Heart left ventricle (tissue), 16 donors: Measurements from ENCODE around the gene BNC2. TPM values are rescaled to one million over a fixed set of nuclear protein-coding genes. Genes with fewer than 3 reads are reported as not detected.

ENCODE experiments used
- ATAC-seq, 4 donors: fragments of 200-7000 bp; cut with Tn5 transposase; one replicate each; pipeline ENCODE4 v1.9.1; 2020 to 2022; ENCODE audit warnings: moderate library complexity in 4 of 4, mild to moderate bottlenecking in 3 of 4, moderate number of reproducible peaks in 1 of 4
- DNase-seq, 5 donors: peaks; one replicate each; pipeline ENCODE4 v3.0.0-alpha.2; 2020
- H3K27ac ChIP-seq, 12 donors: fragments of 200-600 bp; sonication (generic) in 4 of 12; one replicate each; pipeline versions ENCODE4 v1.5.0 to v1.8.0; 2016 to 2022; ENCODE audit warnings: mild to moderate bottlenecking in 2 of 12
- H3K27me3 ChIP-seq, 9 donors: fragments of 200-600 bp; sonication (generic) in 2 of 9; one replicate each; pipeline versions ENCODE4 v1.5.1 to v1.8.0; 2016 to 2022; ENCODE audit warnings: mild to moderate bottlenecking in 3 of 9
- H3K36me3 ChIP-seq, 9 donors: fragments of 200-600 bp; sonication (generic) in 2 of 9; one replicate each; pipeline versions ENCODE4 v1.5.0 to v1.8.0; 2018 to 2022; ENCODE audit warnings: mild to moderate bottlenecking in 2 of 9
- H3K4me1 ChIP-seq, 12 donors: fragments of 200-600 bp; sonication (generic) in 4 of 12; one replicate each; pipeline versions ENCODE4 v1.5.0 to v1.8.0; 2016 to 2022; ENCODE audit warnings: mild to moderate bottlenecking in 3 of 12
- H3K4me3 ChIP-seq, 12 donors: fragments of 200-600 bp; sonication (generic) in 4 of 12; one replicate each; pipeline versions ENCODE4 v1.5.0 to v1.8.0; 2017 to 2022; ENCODE audit warnings: mild to moderate bottlenecking in 9 of 12, moderate library complexity in 4 of 12
- H3K9me3 ChIP-seq, 12 donors: fragments of 200-600 bp; sonication (generic) in 4 of 12; one replicate each; pipeline versions ENCODE4 v1.5.0 to v1.8.0; 2016 to 2022; ENCODE audit warnings: mild to moderate bottlenecking in 1 of 12
- POLR2A ChIP-seq, 2 donors: fragments of 450-650 bp; IDR thresholded peaks; one replicate each; pipeline ENCODE4 v1.6.1; 2017; ENCODE audit warnings: antibody characterized with exemption in 2 of 2, mild to moderate bottlenecking in 2 of 2, moderate library complexity in 2 of 2
- WGBS, 4 donors: extraction: QIAGEN DNeasy Blood & Tissue Kit in 2 of 4; methylation state at CpG; one replicate each; pipeline versions ENCODE4 v1.1.5 to v1.1.7; 2013 to 2018; 5-methylcytosine and 5-hydroxymethylcytosine counted together
- intact Hi-C, 10 donors: fragments of 100-400 bp; cut with DNase I; formaldehyde crosslinking; loops; one replicate each; pipeline versions ENCODE4 v1.11.1 to v1.14.2; 2022
- polyA plus RNA-seq, 2 donors: library from polyadenylated mRNA; stranded (reverse); fragments of 200-250 nt; gene quantifications; one replicate each; pipeline ENCODE4 v1.2.3, GENCODE V29; 2013
- total RNA-seq, 9 donors: library from RNA; depleted of rRNA in 2 of 9; stranded (reverse); fragments of >200 nt in 2 of 9; fragmentation: NEBNext Ultra II Directional in 3 of 9; extraction: Animal tissue kit (Norgen Biotek cat#: 25700) in 3 of 9; gene quantifications; one replicate each; pipeline versions ENCODE4 v1.1.0 to v1.2.4, GENCODE V29; 2016 to 2023
- TF ChIP-seq, protein P1 (sequence below), 12 donors: fragments of 200-600 bp; sonication (generic) in 4 of 12; IDR thresholded peaks; one replicate each; pipeline versions ENCODE4 v1.5.0 to v1.8.0; 2018 to 2022; ENCODE audit warnings: antibody characterized with exemption in 12 of 12, mild to moderate bottlenecking in 5 of 12
- donor health status: ischemic (EF 13 %, LVEDD 7.1; RV severe dilation, severe dysfunction).
- donor health status: healthy with polysubstance abuse.
- donor health status: DM: no; HTN: yes; CAD: no.
- donor health status: DM: no; HTN: no; CAD: no.
- donor health status: ischemic (EF 25% LVEDD 6.9; RV normal size, moderate dysfunction).
- donor health status: ischemic (EF 25% LVEDD 5.7; RV mildly dilated, moderate dysfunction).
- donor health status: healthy.
- donor health status: DM: yes; HTN: yes; CAD: no.
- donor health status: ischemic (EF 35%, LVEDD 5.7; RV mildly dilated, moderate dysfunction).
- donor health status: nonischemic (EF 11% LVEDD 7.7; RV severe dilation, severe dysfunction).
- donor health status: DM: yes; HTN: yes; CAD: no.
- donor health status: PGD.
- donor health status: ischemic (EF 29% LVEDD 5.4; RV normal size, mild dysfunction).
- donor health status: nonischemic (EF 23%, LVEDD 6.1; RV moderate dilation, normal function).

Gene BNC2
- total and polyA plus RNA-seq, 11 donors, result 0.38 to 27.1 (median 3.8) TPM

DNA sequence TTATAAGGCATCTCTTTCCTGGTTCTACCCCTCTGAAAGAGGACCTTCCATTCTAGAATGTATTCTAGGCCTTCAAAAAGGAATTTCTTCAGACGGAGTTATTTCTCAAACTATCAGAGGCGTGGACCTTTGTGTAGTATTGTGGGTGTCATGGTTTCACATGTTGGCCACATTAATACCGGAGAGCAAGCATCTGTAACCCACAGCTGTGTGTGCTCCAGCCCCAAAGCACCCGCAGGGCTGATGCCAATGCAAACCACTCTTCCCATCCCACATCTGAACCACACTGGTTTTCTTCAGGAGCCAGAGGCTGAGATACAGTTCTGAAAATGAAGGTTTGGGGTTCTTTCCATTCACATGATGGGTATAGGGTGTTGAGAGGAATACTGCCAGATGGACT, 127.1 kb downstream of the BNC2 start:
- H3K27me3 ChIP-seq, result no peaks in the 10 kb centered on the region
- 66 to 71% (median 68%) methylated on average over 4 of the region's 4 CpGs for WGBS, 4 donors
- no peaks in the 10 kb centered on the region for H3K36me3 ChIP-seq
- TF ChIP-seq, protein P1, sequence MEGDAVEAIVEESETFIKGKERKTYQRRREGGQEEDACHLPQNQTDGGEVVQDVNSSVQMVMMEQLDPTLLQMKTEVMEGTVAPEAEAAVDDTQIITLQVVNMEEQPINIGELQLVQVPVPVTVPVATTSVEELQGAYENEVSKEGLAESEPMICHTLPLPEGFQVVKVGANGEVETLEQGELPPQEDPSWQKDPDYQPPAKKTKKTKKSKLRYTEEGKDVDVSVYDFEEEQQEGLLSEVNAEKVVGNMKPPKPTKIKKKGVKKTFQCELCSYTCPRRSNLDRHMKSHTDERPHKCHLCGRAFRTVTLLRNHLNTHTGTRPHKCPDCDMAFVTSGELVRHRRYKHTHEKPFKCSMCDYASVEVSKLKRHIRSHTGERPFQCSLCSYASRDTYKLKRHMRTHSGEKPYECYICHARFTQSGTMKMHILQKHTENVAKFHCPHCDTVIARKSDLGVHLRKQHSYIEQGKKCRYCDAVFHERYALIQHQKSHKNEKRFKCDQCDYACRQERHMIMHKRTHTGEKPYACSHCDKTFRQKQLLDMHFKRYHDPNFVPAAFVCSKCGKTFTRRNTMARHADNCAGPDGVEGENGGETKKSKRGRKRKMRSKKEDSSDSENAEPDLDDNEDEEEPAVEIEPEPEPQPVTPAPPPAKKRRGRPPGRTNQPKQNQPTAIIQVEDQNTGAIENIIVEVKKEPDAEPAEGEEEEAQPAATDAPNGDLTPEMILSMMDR (IDR thresholded peaks at IDR 0.05), result no peak
- TF ChIP-seq POLR2A (IDR thresholded peaks at IDR 0.05), result no peak
- intact Hi-C loops, result no loop called here
- no peak overlapping the region for H3K27ac ChIP-seq
- DNase-seq (no peak), ATAC-seq (no peak)
- no peaks in the 10 kb centered on the region for H3K9me3 ChIP-seq
- no peak overlapping the region for H3K4me3 ChIP-seq
- H3K4me1 ChIP-seq, result peaks cover 0 to 9% (median 0%) of the 10 kb centered on the region in 12 donors

DNA sequence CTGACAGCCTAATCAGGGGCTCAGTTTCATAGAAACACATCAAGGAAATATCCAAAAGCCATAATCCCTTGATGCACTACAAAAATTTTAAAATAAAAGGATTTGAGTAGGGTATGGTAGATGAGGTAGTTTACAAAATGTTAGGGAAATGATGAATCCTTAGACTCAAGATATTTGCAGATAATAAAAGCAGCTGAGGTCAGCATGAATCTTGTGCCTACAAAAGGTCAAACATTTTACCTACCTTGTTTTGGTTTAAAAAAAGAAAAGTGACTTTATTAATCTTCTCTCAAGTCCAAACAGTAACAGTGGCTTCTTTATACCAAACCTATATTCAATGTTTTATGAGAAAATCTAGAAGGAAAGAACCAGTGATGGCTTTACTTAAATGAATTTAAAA, 135.5 kb downstream of the BNC2 start:
- intact Hi-C loops, result no loop called here
- no peak for DNase-seq
- Histone ChIP-seq H3K4me3 (no peak overlapping the region), H3K27ac (no peak overlapping the region), H3K36me3 (no peaks in the 10 kb centered on the region), H3K4me1 (no peaks in the 10 kb centered on the region), H3K27me3 (peaks cover 0 to 12% (median 0%) of the 10 kb centered on the region in 9 donors), H3K9me3 (no peaks in the 10 kb centered on the region)
- ATAC-seq, result no peak
- TF ChIP-seq POLR2A (IDR thresholded peaks at IDR 0.05), result no peak
- TF ChIP-seq, protein P1 (IDR thresholded peaks at IDR 0.05), result no peak

DNA sequence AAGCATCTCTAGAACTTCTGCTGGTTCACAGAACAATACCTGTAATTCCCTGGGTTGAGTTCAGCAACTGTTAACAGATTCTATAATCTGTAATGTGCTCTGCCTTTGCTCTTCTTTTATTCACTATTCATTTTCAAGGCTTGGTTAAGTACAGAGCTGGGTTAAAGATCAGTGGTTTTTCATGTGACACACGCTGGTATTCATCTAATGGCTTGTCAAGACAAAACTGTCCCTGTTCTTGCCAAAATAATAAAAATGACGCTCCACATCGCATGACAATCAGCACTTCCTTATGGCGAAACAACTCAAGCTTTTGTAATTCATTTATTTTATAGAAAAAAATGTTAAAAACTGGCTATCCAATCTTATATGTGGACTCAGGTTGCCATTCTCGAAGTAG, 137.9 kb downstream of the BNC2 start:
- Histone ChIP-seq H3K9me3 (no peaks in the 10 kb centered on the region), H3K4me1 (peaks cover 0 to 6% (median 0%) of the 10 kb centered on the region in 12 donors), H3K27ac (peak overlapping the region in 1 of 12 donors; percentile 25), H3K36me3 (no peaks in the 10 kb centered on the region), H3K4me3 (no peak overlapping the region), H3K27me3 (peaks cover 0 to 33% (median 16%) of the 10 kb centered on the region in 9 donors)
- TF ChIP-seq, protein P1 (IDR thresholded peaks at IDR 0.05), result no peak
- TF ChIP-seq POLR2A (IDR thresholded peaks at IDR 0.05), result no peak
- 79 to 89% (median 86%) methylated on average over 5 of the region's 5 CpGs for WGBS, 4 donors
- no peak for ATAC-seq
- intact Hi-C loops, result no loop called here
- DNase-seq, result no peak

DNA sequence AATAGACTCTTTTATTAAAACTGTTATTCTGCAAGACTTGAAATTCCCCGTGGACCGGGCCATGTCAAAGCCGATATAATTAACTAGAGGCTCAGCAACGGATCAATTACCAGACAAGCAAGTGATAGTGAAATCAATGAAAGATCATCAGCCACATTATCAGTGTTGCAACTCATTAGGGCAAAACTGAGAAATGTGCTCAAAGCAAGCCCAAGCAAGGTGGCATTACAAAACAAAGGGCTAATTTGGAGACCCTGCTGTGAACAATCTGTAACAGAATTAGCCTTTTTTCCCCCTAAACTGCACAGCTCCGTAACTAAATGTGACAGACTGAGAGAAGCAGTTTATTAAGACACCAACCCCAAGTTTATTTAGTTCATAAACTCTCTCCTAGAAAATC, 140.3 kb downstream of the BNC2 start:
- Histone ChIP-seq H3K36me3 (no peaks in the 10 kb centered on the region), H3K9me3 (no peaks in the 10 kb centered on the region), H3K27me3 (peaks cover 0 to 34% (median 16%) of the 10 kb centered on the region in 9 donors), H3K27ac (no peak overlapping the region), H3K4me1 (peaks cover 0 to 15% (median 1%) of the 10 kb centered on the region in 12 donors), H3K4me3 (no peak overlapping the region)
- TF ChIP-seq, protein P1 (IDR thresholded peaks at IDR 0.05), result no peak
- no peak for TF ChIP-seq POLR2A (IDR thresholded peaks at IDR 0.05)
- intact Hi-C loops, result no loop called here
- 55 to 67% (median 59%) methylated on average over 5 of the region's 5 CpGs for WGBS, 4 donors
- ATAC-seq (no peak), DNase-seq (no peak)
